ENCODE results near the gene TUBB4B. TPM values are rescaled to one million over a fixed set of nuclear protein-coding genes. Genes with fewer than 3 reads are reported as not detected.

The TUBB4B gene
- total and polyA plus RNA-seq, 2 donors from 2014 or later, result 258 to 394 TPM

DNA sequence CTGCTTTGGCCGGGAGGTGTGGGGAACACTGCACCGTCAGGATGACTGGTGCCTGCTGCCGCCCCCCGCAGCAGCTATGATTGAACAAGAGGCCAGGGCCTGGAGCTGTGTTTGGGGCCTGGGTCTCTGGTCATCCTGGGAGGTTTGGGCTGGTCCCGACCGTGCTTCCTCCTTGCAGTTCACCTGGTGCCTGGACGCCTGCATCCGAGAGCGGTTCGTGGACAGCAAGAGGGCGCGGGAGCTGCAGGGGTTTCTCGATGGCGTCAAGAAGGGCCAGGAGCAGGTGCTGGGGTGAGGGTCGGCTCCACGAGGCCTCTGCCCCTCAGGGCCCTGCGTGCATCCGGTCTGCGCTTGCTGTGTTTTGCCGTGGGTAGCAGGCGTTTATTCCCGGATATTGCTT is 23.0 kb downstream of the TUBB4B start:
- H3K36me3 ChIP-seq (ENCODE audit: control insufficient read depth in 2 of 3, insufficient read depth in 3 of 3, low read length in 3 of 3), result peaks cover 2 to 10% (median 4%) of the 10 kb centered on the region in 3 donors
- intact Hi-C loops (cut with DNase I), result no loop called here
- H3K4me3 ChIP-seq (ENCODE audit: low read length in 3 of 3), result no peak overlapping the region
- TF ChIP-seq, protein P1, sequence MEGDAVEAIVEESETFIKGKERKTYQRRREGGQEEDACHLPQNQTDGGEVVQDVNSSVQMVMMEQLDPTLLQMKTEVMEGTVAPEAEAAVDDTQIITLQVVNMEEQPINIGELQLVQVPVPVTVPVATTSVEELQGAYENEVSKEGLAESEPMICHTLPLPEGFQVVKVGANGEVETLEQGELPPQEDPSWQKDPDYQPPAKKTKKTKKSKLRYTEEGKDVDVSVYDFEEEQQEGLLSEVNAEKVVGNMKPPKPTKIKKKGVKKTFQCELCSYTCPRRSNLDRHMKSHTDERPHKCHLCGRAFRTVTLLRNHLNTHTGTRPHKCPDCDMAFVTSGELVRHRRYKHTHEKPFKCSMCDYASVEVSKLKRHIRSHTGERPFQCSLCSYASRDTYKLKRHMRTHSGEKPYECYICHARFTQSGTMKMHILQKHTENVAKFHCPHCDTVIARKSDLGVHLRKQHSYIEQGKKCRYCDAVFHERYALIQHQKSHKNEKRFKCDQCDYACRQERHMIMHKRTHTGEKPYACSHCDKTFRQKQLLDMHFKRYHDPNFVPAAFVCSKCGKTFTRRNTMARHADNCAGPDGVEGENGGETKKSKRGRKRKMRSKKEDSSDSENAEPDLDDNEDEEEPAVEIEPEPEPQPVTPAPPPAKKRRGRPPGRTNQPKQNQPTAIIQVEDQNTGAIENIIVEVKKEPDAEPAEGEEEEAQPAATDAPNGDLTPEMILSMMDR (IDR thresholded peaks at IDR 0.05; ENCODE audit: borderline replicate concordance, extremely low read depth, insufficient read depth), result no peak
- H3K4me1 ChIP-seq (ENCODE audit: control insufficient read depth in 2 of 3, insufficient read depth in 2 of 3, low read depth in 1 of 3, low read length in 3 of 3), result peaks cover 0 to 10% (median 6%) of the 10 kb centered on the region in 3 donors
- DNase-seq (peak in 1 of 5 donors; percentile 56), FAIRE-seq (no peak)
- no peak overlapping the region for H3K9ac ChIP-seq (ENCODE audit: low read length in 3 of 3)
- no peaks in the 10 kb centered on the region for H3K27me3 ChIP-seq (ENCODE audit: control insufficient read depth, insufficient read depth, low read length)
- no peak overlapping the region for H3K27ac ChIP-seq (ENCODE audit: low read depth in 2 of 2, low read length in 2 of 2)
- no peaks in the 10 kb centered on the region for H3K9me3 ChIP-seq (ENCODE audit: control insufficient read depth in 2 of 3, insufficient read depth in 1 of 3, low read length in 3 of 3)

DNA sequence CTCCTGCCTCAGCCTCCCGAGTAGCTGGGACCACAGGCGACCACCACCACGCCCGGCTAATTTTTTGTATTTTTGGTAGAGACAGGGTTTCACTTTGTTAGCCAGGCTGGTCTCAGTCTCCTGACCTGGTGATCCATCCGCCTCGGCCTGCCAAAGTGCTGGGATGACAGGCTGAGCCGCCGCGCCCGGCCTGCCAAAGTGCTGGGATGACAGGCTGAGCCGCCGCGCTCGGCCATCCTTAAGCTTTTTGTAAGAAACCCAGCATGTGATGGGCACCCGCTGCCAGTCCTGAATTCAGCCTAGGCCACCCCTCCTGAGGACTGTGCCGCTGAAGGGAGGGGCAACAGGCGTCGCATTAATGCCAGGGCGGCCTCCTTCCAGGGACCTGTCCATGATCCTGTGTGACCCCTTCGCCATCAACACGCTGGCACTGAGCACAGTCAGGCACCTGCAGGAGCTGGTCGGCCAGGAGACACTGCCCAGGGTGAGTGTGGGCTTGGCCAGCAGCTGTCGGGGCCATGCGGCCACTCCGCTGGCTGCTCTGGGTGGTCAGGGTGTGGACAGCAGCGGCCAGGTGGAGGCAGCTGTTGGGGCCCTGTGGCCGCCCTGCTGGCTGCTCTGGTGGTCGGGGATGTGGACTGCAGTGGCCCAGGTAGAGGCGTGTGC is 24.5 kb downstream of the TUBB4B start:
- intact Hi-C loops (cut with DNase I), result no loop called here
- no peak for FAIRE-seq
- peaks cover 0 to 18% (median 13%) of the 10 kb centered on the region in 3 donors for H3K4me1 ChIP-seq (ENCODE audit: control insufficient read depth in 2 of 3, insufficient read depth in 2 of 3, low read depth in 1 of 3, low read length in 3 of 3)
- peak in 1 of 5 donors; percentile 68 for DNase-seq
- H3K36me3 ChIP-seq (ENCODE audit: control insufficient read depth in 2 of 3, insufficient read depth in 3 of 3, low read length in 3 of 3), result peaks cover 2 to 7% (median 4%) of the 10 kb centered on the region in 3 donors
- H3K9me3 ChIP-seq (ENCODE audit: control insufficient read depth in 2 of 3, insufficient read depth in 1 of 3, low read length in 3 of 3), result no peaks in the 10 kb centered on the region
- no peak overlapping the region for H3K4me3 ChIP-seq (ENCODE audit: low read length in 3 of 3)
- no peaks in the 10 kb centered on the region for H3K27me3 ChIP-seq (ENCODE audit: control insufficient read depth, insufficient read depth, low read length)
- no peak overlapping the region for H3K27ac ChIP-seq (ENCODE audit: low read depth in 2 of 2, low read length in 2 of 2)
- TF ChIP-seq, protein P1 (IDR thresholded peaks at IDR 0.05; ENCODE audit: borderline replicate concordance, extremely low read depth, insufficient read depth), result no peak
- H3K9ac ChIP-seq (ENCODE audit: low read length in 3 of 3), result no peak overlapping the region

DNA sequence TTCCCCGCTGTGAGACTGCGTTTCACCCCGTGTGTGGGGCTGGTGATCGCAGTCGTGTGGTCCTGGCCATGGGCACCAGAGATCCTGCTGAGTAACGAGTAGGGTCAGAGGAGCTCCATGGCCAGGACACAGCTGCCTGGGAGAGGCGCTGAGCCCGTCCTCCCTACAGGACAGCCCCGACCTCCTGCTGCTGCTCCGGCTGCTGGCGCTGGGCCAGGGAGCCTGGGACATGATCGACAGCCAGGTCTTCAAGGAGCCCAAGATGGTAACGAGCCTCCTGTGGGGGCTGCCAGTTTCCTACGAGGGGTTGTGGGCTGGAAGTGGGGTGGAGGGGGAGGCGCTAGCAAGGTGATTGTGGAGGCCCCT is 25.1 kb downstream of the TUBB4B start:
- Histone ChIP-seq H3K36me3 (ENCODE audit: control insufficient read depth in 2 of 3, insufficient read depth in 3 of 3, low read length in 3 of 3) (peaks cover 2 to 7% (median 4%) of the 10 kb centered on the region in 3 donors), H3K9me3 (ENCODE audit: control insufficient read depth in 2 of 3, insufficient read depth in 1 of 3, low read length in 3 of 3) (no peaks in the 10 kb centered on the region), H3K27me3 (ENCODE audit: control insufficient read depth, insufficient read depth, low read length) (no peaks in the 10 kb centered on the region), H3K4me3 (ENCODE audit: low read length in 3 of 3) (no peak overlapping the region), H3K9ac (ENCODE audit: low read length in 3 of 3) (no peak overlapping the region), H3K27ac (ENCODE audit: low read depth in 2 of 2, low read length in 2 of 2) (no peak overlapping the region), H3K4me1 (ENCODE audit: control insufficient read depth in 2 of 3, insufficient read depth in 2 of 3, low read depth in 1 of 3, low read length in 3 of 3) (peaks cover 0 to 18% (median 13%) of the 10 kb centered on the region in 3 donors)
- intact Hi-C loops (cut with DNase I), result no loop called here
- TF ChIP-seq, protein P1 (IDR thresholded peaks at IDR 0.05; ENCODE audit: borderline replicate concordance, extremely low read depth, insufficient read depth), result no peak
- FAIRE-seq, result no peak
- peak in 1 of 5 donors; percentile 66 for DNase-seq

Measured in kidney (tissue), 14 donors.